K562 (cell line): Measurements from ENCODE around the gene INSL3. TPM values are rescaled to one million over a fixed set of nuclear protein-coding genes. Genes with fewer than 3 reads are reported as not detected.

Source experiments
- CBFA2T3 ChIP-seq: fragments of 450-650 bp; IDR thresholded peaks from 2 replicates; pipeline ENCODE4 v1.6.1; 2017
- ELF2 ChIP-seq: fragments of 250-450 bp; sonication (Bioruptor Pico); IDR thresholded peaks from 2 replicates; pipeline ENCODE4 v1.5.0; 2021; ENCODE audit warnings: mild to moderate bottlenecking
- FOXM1 ChIP-seq, 2 experiments: fragments of 450-650 bp in 1 of 2; sonication (generic) in 1 of 2; formaldehyde crosslinking in 1 of 2; IDR thresholded peaks; 2 replicates each; pipeline versions ENCODE4 v1.6.1 to v1.9.0; 2017 to 2022; ENCODE audit warnings: low read depth in 2 of 2, mild to moderate bottlenecking in 2 of 2, missing genetic modification reagents in 1 of 2, moderate library complexity in 1 of 2
- ILK ChIP-seq: fragments of 450-650 bp; IDR thresholded peaks from 2 replicates; pipeline ENCODE4 v1.6.1; 2016; ENCODE audit warnings: missing genetic modification characterization, low read depth, mild to moderate bottlenecking, missing compliant biosample characterization, moderate library complexity, borderline replicate concordance
- IRF9 ChIP-seq: fragments of 450-650 bp; IDR thresholded peaks from 2 replicates; pipeline ENCODE4 v1.6.1; 2016; ENCODE audit warnings: missing biosample characterization, missing genetic modification characterization
- KAT7 ChIP-seq: sonication (generic); formaldehyde crosslinking; IDR thresholded peaks from 2 replicates; pipeline ENCODE4 v1.8.0; 2022; ENCODE audit warnings: missing genetic modification reagents, mild to moderate bottlenecking, borderline replicate concordance
- MCM5 ChIP-seq: fragments of 450-650 bp; IDR thresholded peaks from 2 replicates; pipeline ENCODE4 v1.6.1; 2016; ENCODE audit warnings: low read depth
- NFYB ChIP-seq: IDR thresholded peaks from 2 replicates; pipeline ENCODE4 v1.6.1; 2011; ENCODE audit warnings: mild to moderate bottlenecking, moderate library complexity; ENCODE audit not compliant: insufficient read length; ENCODE audit errors: extremely low read depth
- NRF1 ChIP-seq, 2 experiments: fragments of 450-650 bp; IDR thresholded peaks in 1 of 2; conservative IDR thresholded peaks in 1 of 2; 2 replicates each; pipeline ENCODE4 v1.6.1; 2014; ENCODE audit warnings: mild to moderate bottlenecking in 2 of 2
- POLR2AphosphoS5 ChIP-seq: IDR thresholded peaks from 2 replicates; pipeline ENCODE4 v1.6.1; 2011; ENCODE audit warnings: mild to moderate bottlenecking, low read depth, low read length, moderate library complexity; ENCODE audit not compliant: control insufficient read depth, insufficient read depth
- POLR2G ChIP-seq: fragments of 200-400 bp; formaldehyde crosslinking; IDR thresholded peaks from 2 replicates; pipeline ENCODE4 v1.6.1; 2017; ENCODE audit warnings: low read depth, mild to moderate bottlenecking, antibody characterized with exemption, low read length, moderate library complexity
- SMAD1 ChIP-seq: fragments of 150-350 bp; IDR thresholded peaks from 2 replicates; pipeline ENCODE4 v1.6.1; 2014; ENCODE audit warnings: low read length, low read depth; ENCODE audit not compliant: partially characterized antibody
- THRB ChIP-seq: fragments of 450-650 bp; formaldehyde crosslinking; conservative IDR thresholded peaks from 2 replicates; pipeline ENCODE4 v1.4.0; 2022; ENCODE audit warnings: mild to moderate bottlenecking, missing genetic modification characterization
- VEZF1 ChIP-seq: fragments of 200-800 bp; sonication (Bioruptor generic); IDR thresholded peaks from 2 replicates; pipeline ENCODE4 v1.6.1; 2017; ENCODE audit warnings: missing genetic modification characterization, missing compliant biosample characterization
- YY1 ChIP-seq, 3 experiments: IDR thresholded peaks; 2 replicates each; pipeline ENCODE4 v1.6.1; 2011; ENCODE audit warnings: low read length in 2 of 3, mild to moderate bottlenecking in 2 of 3, moderate library complexity in 2 of 3, borderline replicate concordance in 1 of 3, control low read depth in 1 of 3, low read depth in 1 of 3; ENCODE audit not compliant: insufficient read depth in 3 of 3, insufficient replicate concordance in 2 of 3, control insufficient read depth in 1 of 3, insufficient read length in 1 of 3; ENCODE audit errors: extremely low read depth in 1 of 3
- ZBTB8A ChIP-seq: fragments of 450-650 bp; IDR thresholded peaks from 2 replicates; pipeline ENCODE4 v1.6.1; 2018; ENCODE audit warnings: mild to moderate bottlenecking, moderate library complexity; ENCODE audit not compliant: partially characterized antibody
- ZEB2 ChIP-seq: fragments of 450-650 bp; IDR thresholded peaks from 2 replicates; pipeline ENCODE4 v1.6.1; 2016
- ZNF24 ChIP-seq: fragments of 450-650 bp; IDR thresholded peaks from 2 replicates; pipeline ENCODE4 v1.6.1; 2016
- ZNF324 ChIP-seq: fragments of 250-450 bp; sonication (Bioruptor Pico); IDR thresholded peaks from 2 replicates; pipeline ENCODE4 v1.4.0; 2020; ENCODE audit warnings: mild to moderate bottlenecking
- ZNF511 ChIP-seq: sonication (generic); formaldehyde crosslinking; IDR thresholded peaks from 2 replicates; pipeline ENCODE4 v1.8.0; 2022; ENCODE audit warnings: mild to moderate bottlenecking, missing genetic modification reagents
- polyA plus RNA-seq, 8 experiments: library from polyadenylated mRNA; depleted of rRNA in 4 of 8; stranded (reverse) in 5 of 8; unstranded in 3 of 8; fragments of >200 nt; fragmentation: Nextera tagmentation in 2 of 8; fragmentation: Illumina TruSeq in 1 of 8; extraction: Ambion mirVana in 2 of 8; extraction: Trizol in 1 of 8; gene quantifications; 2 replicates each; pipeline versions ENCODE4 v1.2.1 to v1.2.3, GENCODE V29; 2011 to 2014; ENCODE audit warnings: inconsistent platforms in 1 of 8, missing spikeins in 1 of 8
- total RNA-seq, 7 experiments: library from RNA; depleted of rRNA in 6 of 7; stranded (reverse); fragments of >200 nt in 6 of 7; fragmentation: Illumina TruSeq in 2 of 7; extraction: Trizol in 2 of 7; gene quantifications; 2 replicates each; pipeline versions ENCODE4 v1.2.1 to v1.2.3, GENCODE V29; 2011 to 2021; ENCODE audit warnings: low replicate concordance in 1 of 7
- TF ChIP-seq, protein P1 (sequence below): fragments of 200-800 bp; sonication (Bioruptor generic); IDR thresholded peaks from 2 replicates; pipeline ENCODE4 v1.6.1; 2017; ENCODE audit warnings: missing genetic modification characterization, missing compliant biosample characterization

INSL3 gene
- total and polyA plus RNA-seq, 9 of the 15 experiments (the other 6 are each of a cell fraction or from before 2014, with no cell fraction given), result not detected

DNA sequence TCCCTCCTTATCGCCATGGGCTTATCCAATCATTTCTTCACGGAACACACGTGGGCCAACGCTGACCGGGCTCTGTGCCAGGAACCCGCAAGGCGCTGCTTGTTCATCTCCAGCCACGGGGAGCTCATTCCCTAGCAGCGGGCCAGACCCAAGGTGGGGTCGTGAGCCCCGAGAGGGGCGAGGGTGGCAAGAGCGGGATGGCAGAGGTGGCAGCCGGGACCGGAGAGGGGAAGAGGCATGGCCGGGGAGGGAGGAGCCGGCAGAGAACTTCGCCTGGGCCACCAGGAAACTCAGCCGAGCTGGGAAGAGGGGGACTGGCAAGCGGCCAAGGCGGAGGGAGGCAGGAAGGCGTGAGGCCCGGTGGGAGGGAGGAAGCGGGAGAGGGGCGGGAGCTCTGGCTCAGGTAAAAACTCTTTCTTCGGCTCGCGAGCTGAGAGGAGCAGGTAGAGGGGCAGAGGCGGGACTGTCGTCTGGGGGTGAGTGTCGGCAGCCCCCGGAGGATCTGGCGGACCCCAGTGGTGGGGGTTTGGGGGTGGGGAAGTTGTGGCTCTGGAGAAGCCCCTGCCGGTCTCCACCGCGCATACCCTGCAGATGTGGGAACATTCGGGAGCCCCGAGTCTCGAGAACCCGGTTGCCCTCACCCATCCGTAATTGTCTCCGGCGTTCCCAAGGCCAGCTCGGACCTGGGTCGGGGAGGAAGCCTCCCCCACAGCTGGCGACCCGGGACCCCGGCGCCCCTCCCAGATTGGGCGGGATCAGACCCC, 26.4 kb downstream of the INSL3 start, which contains the start of gene B3GNT3 (continued):
- TF ChIP-seq VEZF1 (CRISPR knock-in tag) (peak; percentile 49), THRB (no peak), CBFA2T3 (no peak), MCM5 (no peak), SMAD1 (no peak), ILK (tag) (no peak), YY1 (IDR thresholded peaks at IDR 0.05; ENCODE audit: borderline replicate concordance in 1 of 3, control insufficient read depth in 1 of 3, extremely low read depth in 1 of 3, insufficient read depth in 3 of 3, insufficient read length in 1 of 3, insufficient replicate concordance in 2 of 3, low read depth in 1 of 3, low read length in 2 of 3) (peak in 1 of 3 experiments; percentile 27), ZBTB8A (no peak), ZNF24 (peak; percentile 96), FOXM1 (IDR thresholded peaks at IDR 0.05; ENCODE audit: low read depth) (no peak), FOXM1 (CRISPR knock-in tag; IDR thresholded peaks at IDR 0.05; ENCODE audit: low read depth) (no peak), POLR2G (peak; percentile 18; the same call in 1 of the 2 replicates), ELF2 (CRISPR knock-in tag) (0 out of 2 replicates have a peak, but pooled peaks have one; percentile 16), ZNF511 (no peak), NRF1 (conservative IDR thresholded peaks at IDR 0.05 in 1 of 2, IDR thresholded peaks at IDR 0.05 in 1 of 2) (0 out of 4 replicates have a peak, but pooled peaks of 1 of the 2 experiments have one; percentile 9), IRF9 (tag) (no peak), ZEB2 (peak; percentile 33; the same call in 1 of the 2 replicates), ZNF324 (CRISPR knock-in tag) (no peak), KAT7 (CRISPR knock-in tag) (no peak), NFYB (peak; percentile 59), POLR2AphosphoS5 (no peak)
- TF ChIP-seq, protein P1, sequence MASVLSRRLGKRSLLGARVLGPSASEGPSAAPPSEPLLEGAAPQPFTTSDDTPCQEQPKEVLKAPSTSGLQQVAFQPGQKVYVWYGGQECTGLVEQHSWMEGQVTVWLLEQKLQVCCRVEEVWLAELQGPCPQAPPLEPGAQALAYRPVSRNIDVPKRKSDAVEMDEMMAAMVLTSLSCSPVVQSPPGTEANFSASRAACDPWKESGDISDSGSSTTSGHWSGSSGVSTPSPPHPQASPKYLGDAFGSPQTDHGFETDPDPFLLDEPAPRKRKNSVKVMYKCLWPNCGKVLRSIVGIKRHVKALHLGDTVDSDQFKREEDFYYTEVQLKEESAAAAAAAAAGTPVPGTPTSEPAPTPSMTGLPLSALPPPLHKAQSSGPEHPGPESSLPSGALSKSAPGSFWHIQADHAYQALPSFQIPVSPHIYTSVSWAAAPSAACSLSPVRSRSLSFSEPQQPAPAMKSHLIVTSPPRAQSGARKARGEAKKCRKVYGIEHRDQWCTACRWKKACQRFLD (CRISPR knock-in tag), result no peak
